WTC11 (cell line): ENCODE measurements around the gene DEFB125. TPM values are rescaled to one million over a fixed set of nuclear protein-coding genes. Genes with fewer than 3 reads are reported as not detected.

Source experiments
- ATAC-seq: fragments of 200-7000 bp; cut with Tn5 transposase; 2 replicates; pipeline ENCODE4 v1.10.0; 2021; ENCODE audit warnings: mild to moderate bottlenecking, moderate library complexity
- CTCF ChIA-PET: fragments of 300-600 bp; sonication (Branson Sonifier 250); formaldehyde crosslinking; loops from one replicate; lab custom pipeline; 2021; ENCODE audit warnings: antibody characterized with exemption; lab: Charles Lee
- POLR2A ChIA-PET: fragments of 350-600 bp; sonication (Branson Sonifier 250); formaldehyde crosslinking; loops from one replicate; lab custom pipeline; 2021; ENCODE audit warnings: antibody characterized with exemption; lab: Charles Lee
- DNase-seq: peaks from one replicate; pipeline ENCODE4 v3.0.0; 2021; ENCODE audit warnings: low spot score
- H3K27ac Mint-ChIP-seq: 2 replicates; pipeline ENCODE4 v1.8.0; 2021; ENCODE audit warnings: mixed read lengths
- H3K27me3 Mint-ChIP-seq: 2 replicates; pipeline ENCODE4 v1.8.0; 2021; ENCODE audit warnings: low read depth, mild to moderate bottlenecking, moderate library complexity, mixed read lengths
- H3K36me3 Mint-ChIP-seq: 2 replicates; pipeline ENCODE4 v1.8.0; 2021; ENCODE audit warnings: mixed read lengths
- H3K4me1 Mint-ChIP-seq: 2 replicates; pipeline ENCODE4 v1.8.0; 2022; ENCODE audit warnings: mixed read lengths
- H3K4me3 Mint-ChIP-seq: 2 replicates; pipeline ENCODE4 v1.8.0; 2021; ENCODE audit warnings: mild to moderate bottlenecking, moderate library complexity, mixed read lengths
- H3K9me3 Mint-ChIP-seq: 2 replicates; pipeline ENCODE4 v1.8.0; 2021; ENCODE audit warnings: mixed read lengths
- ATF3 ChIP-seq: sonication (generic); formaldehyde crosslinking; conservative IDR thresholded peaks from 2 replicates; pipeline ENCODE4 v1.8.1; 2022; ENCODE audit warnings: mild to moderate bottlenecking, missing genetic modification reagents
- E2F4 ChIP-seq: sonication (generic); formaldehyde crosslinking; IDR thresholded peaks from 2 replicates; pipeline ENCODE4 v1.8.1; 2022; ENCODE audit warnings: low read depth, mild to moderate bottlenecking, moderate library complexity, missing genetic modification reagents, borderline replicate concordance
- FOXK1 ChIP-seq: sonication (generic); formaldehyde crosslinking; IDR thresholded peaks from 2 replicates; pipeline ENCODE4 v1.8.0; 2022; ENCODE audit warnings: mild to moderate bottlenecking, moderate library complexity, missing genetic modification reagents
- FOXP4 ChIP-seq: sonication (generic); formaldehyde crosslinking; IDR thresholded peaks from 2 replicates; pipeline ENCODE4 v1.8.0; 2022; ENCODE audit warnings: mild to moderate bottlenecking, missing genetic modification reagents
- GABPB1 ChIP-seq: sonication (generic); formaldehyde crosslinking; IDR thresholded peaks from 2 replicates; pipeline ENCODE4 v1.8.1; 2023; ENCODE audit warnings: mild to moderate bottlenecking, missing genetic modification reagents
- JUN ChIP-seq: sonication (generic); formaldehyde crosslinking; IDR thresholded peaks from 2 replicates; pipeline ENCODE4 v1.8.0; 2023; ENCODE audit warnings: mild to moderate bottlenecking, missing genetic modification reagents
- MAX ChIP-seq: sonication (generic); formaldehyde crosslinking; IDR thresholded peaks from 2 replicates; pipeline ENCODE4 v1.8.0; 2022; ENCODE audit warnings: mild to moderate bottlenecking, missing genetic modification reagents
- MYBL2 ChIP-seq: sonication (generic); formaldehyde crosslinking; IDR thresholded peaks from 2 replicates; pipeline ENCODE4 v1.8.1; 2023; ENCODE audit warnings: mild to moderate bottlenecking, moderate library complexity, missing genetic modification reagents
- NFE2L1 ChIP-seq: sonication (generic); formaldehyde crosslinking; IDR thresholded peaks from 2 replicates; pipeline ENCODE4 v1.8.1; 2023; ENCODE audit warnings: missing genetic modification reagents
- SMAD4 ChIP-seq: sonication (generic); formaldehyde crosslinking; IDR thresholded peaks from 2 replicates; pipeline ENCODE4 v1.8.0; 2022; ENCODE audit warnings: mild to moderate bottlenecking, missing genetic modification reagents
- SOX15 ChIP-seq: fragments of 250-450 bp; sonication (Bioruptor Pico); IDR thresholded peaks from 2 replicates; pipeline ENCODE4 v1.9.0; 2021; ENCODE audit warnings: mild to moderate bottlenecking
- ZNF396 ChIP-seq: fragments of 250-450 bp; sonication (Bioruptor Pico); IDR thresholded peaks from 2 replicates; pipeline ENCODE4 v1.8.0; 2021; ENCODE audit warnings: mild to moderate bottlenecking, moderate library complexity, borderline replicate concordance
- ZNF416 ChIP-seq: fragments of 250-450 bp; sonication (Bioruptor Pico); IDR thresholded peaks from 2 replicates; pipeline ENCODE4 v1.9.0; 2021; ENCODE audit warnings: mild to moderate bottlenecking, inconsistent platforms
- total RNA-seq: library from RNA; stranded (reverse); gene quantifications from 3 replicates; pipeline ENCODE4 v1.2.3, GENCODE V29; 2021
- TF ChIP-seq, protein P1 (sequence below): sonication (generic); formaldehyde crosslinking; IDR thresholded peaks from 2 replicates; pipeline ENCODE4 v1.8.0; 2022; ENCODE audit warnings: missing genetic modification reagents
- TF ChIP-seq, protein P2 (sequence below): sonication (generic); formaldehyde crosslinking; IDR thresholded peaks from 2 replicates; pipeline ENCODE4 v1.8.0; 2023; ENCODE audit warnings: mild to moderate bottlenecking, missing genetic modification reagents
- TF ChIP-seq, protein P3 (sequence below): sonication (generic); formaldehyde crosslinking; IDR thresholded peaks from 2 replicates; pipeline ENCODE4 v1.8.1; 2023; ENCODE audit warnings: mild to moderate bottlenecking, missing genetic modification reagents, borderline replicate concordance

DEFB125 gene
- total RNA-seq, 1 experiment from 2014 or later: not detected

GRCh38 chr20:62487-62886 lies 25.0 kb upstream of the DEFB125 start:
- no peak for DNase-seq
- TF ChIP-seq JUN (CRISPR knock-in tag): no peak
- TF ChIP-seq, protein P1, sequence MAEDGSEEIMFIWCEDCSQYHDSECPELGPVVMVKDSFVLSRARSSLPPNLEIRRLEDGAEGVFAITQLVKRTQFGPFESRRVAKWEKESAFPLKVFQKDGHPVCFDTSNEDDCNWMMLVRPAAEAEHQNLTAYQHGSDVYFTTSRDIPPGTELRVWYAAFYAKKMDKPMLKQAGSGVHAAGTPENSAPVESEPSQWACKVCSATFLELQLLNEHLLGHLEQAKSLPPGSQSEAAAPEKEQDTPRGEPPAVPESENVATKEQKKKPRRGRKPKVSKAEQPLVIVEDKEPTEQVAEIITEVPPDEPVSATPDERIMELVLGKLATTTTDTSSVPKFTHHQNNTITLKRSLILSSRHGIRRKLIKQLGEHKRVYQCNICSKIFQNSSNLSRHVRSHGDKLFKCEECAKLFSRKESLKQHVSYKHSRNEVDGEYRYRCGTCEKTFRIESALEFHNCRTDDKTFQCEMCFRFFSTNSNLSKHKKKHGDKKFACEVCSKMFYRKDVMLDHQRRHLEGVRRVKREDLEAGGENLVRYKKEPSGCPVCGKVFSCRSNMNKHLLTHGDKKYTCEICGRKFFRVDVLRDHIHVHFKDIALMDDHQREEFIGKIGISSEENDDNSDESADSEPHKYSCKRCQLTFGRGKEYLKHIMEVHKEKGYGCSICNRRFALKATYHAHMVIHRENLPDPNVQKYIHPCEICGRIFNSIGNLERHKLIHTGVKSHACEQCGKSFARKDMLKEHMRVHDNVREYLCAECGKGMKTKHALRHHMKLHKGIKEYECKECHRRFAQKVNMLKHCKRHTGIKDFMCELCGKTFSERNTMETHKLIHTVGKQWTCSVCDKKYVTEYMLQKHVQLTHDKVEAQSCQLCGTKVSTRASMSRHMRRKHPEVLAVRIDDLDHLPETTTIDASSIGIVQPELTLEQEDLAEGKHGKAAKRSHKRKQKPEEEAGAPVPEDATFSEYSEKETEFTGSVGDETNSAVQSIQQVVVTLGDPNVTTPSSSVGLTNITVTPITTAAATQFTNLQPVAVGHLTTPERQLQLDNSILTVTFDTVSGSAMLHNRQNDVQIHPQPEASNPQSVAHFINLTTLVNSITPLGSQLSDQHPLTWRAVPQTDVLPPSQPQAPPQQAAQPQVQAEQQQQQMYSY: no peak
- TF ChIP-seq MAX (CRISPR knock-in tag): no peak
- Mint-ChIP-seq H3K4me3 (no peak overlapping the region), H3K9me3 (peaks cover under 1% of the 10 kb centered on the region; the same call in 1 of the 2 replicates), H3K27ac (no peak overlapping the region), H3K36me3 (no peaks in the 10 kb centered on the region), H3K27me3 (no peaks in the 10 kb centered on the region), H3K4me1 (no peaks in the 10 kb centered on the region)
- ATAC-seq: no peak
- ChIA-PET POLR2A (no interaction called here), CTCF (no interaction called here)

GRCh38 chr20:64026-64603 lies 23.4 kb upstream of the DEFB125 start:
- ATAC-seq (no peak), DNase-seq (no peak)
- ChIA-PET CTCF (no interaction called here), POLR2A (no interaction called here)
- no peak overlapping the region for H3K4me3 Mint-ChIP-seq
- H3K9me3 Mint-ChIP-seq: peaks cover 8% of the 10 kb centered on the region; the same call in 1 of the 2 replicates
- H3K27ac Mint-ChIP-seq: no peak overlapping the region
- H3K27me3 Mint-ChIP-seq: 0 out of 2 replicates have a peak, but pooled peaks cover 7% of the 10 kb centered on the region
- no peaks in the 10 kb centered on the region for H3K36me3 Mint-ChIP-seq
- no peaks in the 10 kb centered on the region for H3K4me1 Mint-ChIP-seq
- no peak for TF ChIP-seq ZNF416 (CRISPR knock-in tag)
- no peak for TF ChIP-seq ZNF396
- no peak for TF ChIP-seq SMAD4 (CRISPR knock-in tag)
- TF ChIP-seq, protein P2, sequence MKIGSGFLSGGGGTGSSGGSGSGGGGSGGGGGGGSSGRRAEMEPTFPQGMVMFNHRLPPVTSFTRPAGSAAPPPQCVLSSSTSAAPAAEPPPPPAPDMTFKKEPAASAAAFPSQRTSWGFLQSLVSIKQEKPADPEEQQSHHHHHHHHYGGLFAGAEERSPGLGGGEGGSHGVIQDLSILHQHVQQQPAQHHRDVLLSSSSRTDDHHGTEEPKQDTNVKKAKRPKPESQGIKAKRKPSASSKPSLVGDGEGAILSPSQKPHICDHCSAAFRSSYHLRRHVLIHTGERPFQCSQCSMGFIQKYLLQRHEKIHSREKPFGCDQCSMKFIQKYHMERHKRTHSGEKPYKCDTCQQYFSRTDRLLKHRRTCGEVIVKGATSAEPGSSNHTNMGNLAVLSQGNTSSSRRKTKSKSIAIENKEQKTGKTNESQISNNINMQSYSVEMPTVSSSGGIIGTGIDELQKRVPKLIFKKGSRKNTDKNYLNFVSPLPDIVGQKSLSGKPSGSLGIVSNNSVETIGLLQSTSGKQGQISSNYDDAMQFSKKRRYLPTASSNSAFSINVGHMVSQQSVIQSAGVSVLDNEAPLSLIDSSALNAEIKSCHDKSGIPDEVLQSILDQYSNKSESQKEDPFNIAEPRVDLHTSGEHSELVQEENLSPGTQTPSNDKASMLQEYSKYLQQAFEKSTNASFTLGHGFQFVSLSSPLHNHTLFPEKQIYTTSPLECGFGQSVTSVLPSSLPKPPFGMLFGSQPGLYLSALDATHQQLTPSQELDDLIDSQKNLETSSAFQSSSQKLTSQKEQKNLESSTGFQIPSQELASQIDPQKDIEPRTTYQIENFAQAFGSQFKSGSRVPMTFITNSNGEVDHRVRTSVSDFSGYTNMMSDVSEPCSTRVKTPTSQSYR (CRISPR knock-in tag): no peak
- TF ChIP-seq FOXP4 (CRISPR knock-in tag): no peak
- TF ChIP-seq, protein P3, sequence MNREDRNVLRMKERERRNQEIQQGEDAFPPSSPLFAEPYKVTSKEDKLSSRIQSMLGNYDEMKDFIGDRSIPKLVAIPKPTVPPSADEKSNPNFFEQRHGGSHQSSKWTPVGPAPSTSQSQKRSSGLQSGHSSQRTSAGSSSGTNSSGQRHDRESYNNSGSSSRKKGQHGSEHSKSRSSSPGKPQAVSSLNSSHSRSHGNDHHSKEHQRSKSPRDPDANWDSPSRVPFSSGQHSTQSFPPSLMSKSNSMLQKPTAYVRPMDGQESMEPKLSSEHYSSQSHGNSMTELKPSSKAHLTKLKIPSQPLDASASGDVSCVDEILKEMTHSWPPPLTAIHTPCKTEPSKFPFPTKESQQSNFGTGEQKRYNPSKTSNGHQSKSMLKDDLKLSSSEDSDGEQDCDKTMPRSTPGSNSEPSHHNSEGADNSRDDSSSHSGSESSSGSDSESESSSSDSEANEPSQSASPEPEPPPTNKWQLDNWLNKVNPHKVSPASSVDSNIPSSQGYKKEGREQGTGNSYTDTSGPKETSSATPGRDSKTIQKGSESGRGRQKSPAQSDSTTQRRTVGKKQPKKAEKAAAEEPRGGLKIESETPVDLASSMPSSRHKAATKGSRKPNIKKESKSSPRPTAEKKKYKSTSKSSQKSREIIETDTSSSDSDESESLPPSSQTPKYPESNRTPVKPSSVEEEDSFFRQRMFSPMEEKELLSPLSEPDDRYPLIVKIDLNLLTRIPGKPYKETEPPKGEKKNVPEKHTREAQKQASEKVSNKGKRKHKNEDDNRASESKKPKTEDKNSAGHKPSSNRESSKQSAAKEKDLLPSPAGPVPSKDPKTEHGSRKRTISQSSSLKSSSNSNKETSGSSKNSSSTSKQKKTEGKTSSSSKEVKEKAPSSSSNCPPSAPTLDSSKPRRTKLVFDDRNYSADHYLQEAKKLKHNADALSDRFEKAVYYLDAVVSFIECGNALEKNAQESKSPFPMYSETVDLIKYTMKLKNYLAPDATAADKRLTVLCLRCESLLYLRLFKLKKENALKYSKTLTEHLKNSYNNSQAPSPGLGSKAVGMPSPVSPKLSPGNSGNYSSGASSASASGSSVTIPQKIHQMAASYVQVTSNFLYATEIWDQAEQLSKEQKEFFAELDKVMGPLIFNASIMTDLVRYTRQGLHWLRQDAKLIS (CRISPR knock-in tag): no peak
- TF ChIP-seq MYBL2 (CRISPR knock-in tag): no peak
- TF ChIP-seq SOX15 (CRISPR knock-in tag): no peak
- TF ChIP-seq NFE2L1 (CRISPR knock-in tag): no peak
- no peak for TF ChIP-seq FOXK1 (CRISPR knock-in tag)
- TF ChIP-seq GABPB1: no peak
- no peak for TF ChIP-seq E2F4
- TF ChIP-seq ATF3 (CRISPR knock-in tag): no peak
- TF ChIP-seq, protein P1: no peak
- TF ChIP-seq JUN (CRISPR knock-in tag): no peak
